HepG2 (cell line): Measurements from ENCODE around the gene TBC1D32. TPM values are rescaled to one million over a fixed set of nuclear protein-coding genes. Genes with fewer than 3 reads are reported as not detected.

Source experiments
- ATAC-seq: fragments of 200-7000 bp; cut with Tn5 transposase; 3 replicates; pipeline ENCODE4 v1.9.1; 2020; ENCODE audit warnings: mild to moderate bottlenecking, moderate library complexity
- BruUV-seq: library from RNA; stranded (reverse); fragments of 400-500 nt; replicated peaks from 2 replicates; lab custom pipeline; 2021; lab: Mats Ljungman, UMichigan
- CTCF ChIA-PET: fragments of 300-600 bp; formaldehyde crosslinking; extraction: SDS; loops from one replicate; lab custom pipeline; 2021; ENCODE audit warnings: low total read pairs, inconsistent platforms, low intra/inter-chr PET ratio; lab: Yijun Ruan, JAX
- POLR2A ChIA-PET: fragments of 350-600 bp; sonication (Branson Sonifier 250); formaldehyde crosslinking; loops from one replicate; lab custom pipeline; 2020; ENCODE audit warnings: antibody characterized with exemption, inconsistent platforms; lab: Yijun Ruan, JAX
- DNase-seq: peaks from one replicate; pipeline ENCODE4 v3.0.0-alpha.2; 2015; ENCODE audit warnings: low spot score
- FAIRE-seq: peaks from 3 replicates; lab custom pipeline; 2011; peaks lifted over from hg19 to GRCh38; lab: Jason Lieb, UNC
- H2AFZ ChIP-seq: one replicate; pipeline ENCODE4 v1.6.1; 2011; ENCODE audit warnings: low read length, inconsistent platforms
- H3K27ac ChIP-seq: fragments of 300-600 bp; 3 replicates; pipeline ENCODE4 v1.8.0; 2011; ENCODE audit warnings: mixed run types, mild to moderate bottlenecking, mixed read lengths, low read length, inconsistent platforms; ENCODE audit not compliant: insufficient read depth; ENCODE audit errors: extremely low read length
- H3K27me3 ChIP-seq, 2 experiments: fragments of 200-600 bp in 1 of 2; 2 replicates in 1 of 2; 3 replicates in 1 of 2; pipeline versions ENCODE4 v1.6.0 to v1.8.0; 2011; ENCODE audit warnings: low read length in 2 of 2, mild to moderate bottlenecking in 2 of 2, moderate library complexity in 2 of 2, inconsistent platforms in 1 of 2; ENCODE audit not compliant: insufficient read depth in 2 of 2, control insufficient read depth in 1 of 2
- H3K36me3 ChIP-seq, 2 experiments: fragments of 200-600 bp in 1 of 2; replicated peaks in 1 of 2; 2 replicates in 1 of 2; 3 replicates in 1 of 2; pipeline versions ENCODE4 v1.5.1 to v1.8.0; 2011; ENCODE audit warnings: low read length in 2 of 2, inconsistent platforms in 1 of 2; ENCODE audit not compliant: insufficient read depth in 2 of 2, control insufficient read depth in 1 of 2
- H3K4me1 ChIP-seq: 2 replicates; pipeline ENCODE4 v1.5.1; 2012; ENCODE audit warnings: low read length, inconsistent platforms; ENCODE audit not compliant: insufficient read depth
- H3K4me2 ChIP-seq: 2 replicates; pipeline ENCODE4 v1.6.0; 2011; ENCODE audit warnings: low read depth, low read length, inconsistent platforms
- H3K4me3 ChIP-seq, 3 experiments: fragments of 200-600 bp in 1 of 3; sonication (generic), shearing (Covaris generic) in 1 of 3; replicated peaks in 1 of 3; 2 replicates each; pipeline ENCODE4 v1.5.1; 2011 to 2016; ENCODE audit warnings: low read length in 3 of 3, inconsistent platforms in 2 of 3, low read depth in 2 of 3, mild to moderate bottlenecking in 2 of 3, control low read depth in 1 of 3, mixed read lengths in 1 of 3; ENCODE audit not compliant: insufficient read depth in 1 of 3
- H3K79me2 ChIP-seq: one replicate; pipeline ENCODE4 v1.6.1; 2011; ENCODE audit warnings: low read length, inconsistent platforms; ENCODE audit not compliant: insufficient read depth
- H3K9ac ChIP-seq: 2 replicates; pipeline ENCODE4 v1.6.0; 2011; ENCODE audit warnings: mild to moderate bottlenecking, low read depth, low read length, inconsistent platforms; ENCODE audit not compliant: insufficient read depth
- H3K9me3 ChIP-seq: 2 replicates; pipeline ENCODE4 v1.5.1; 2012; ENCODE audit warnings: mild to moderate bottlenecking, low read length
- H4K20me1 ChIP-seq: 2 replicates; pipeline ENCODE4 v1.6.0; 2011; ENCODE audit warnings: inconsistent platforms, mild to moderate bottlenecking, low read length, moderate library complexity; ENCODE audit not compliant: insufficient read depth
- CSRNP1 ChIP-seq: sonication (generic); formaldehyde crosslinking; IDR thresholded peaks from 2 replicates; pipeline ENCODE4 v1.8.1; 2023; ENCODE audit warnings: mild to moderate bottlenecking, missing genetic modification reagents
- DR1 ChIP-seq: sonication (generic); formaldehyde crosslinking; IDR thresholded peaks from 2 replicates; pipeline ENCODE4 v1.8.0; 2021; ENCODE audit warnings: mild to moderate bottlenecking, missing genetic modification reagents, inconsistent platforms
- FOXK2 ChIP-seq: fragments of 450-650 bp; IDR thresholded peaks from 2 replicates; pipeline ENCODE4 v1.6.1; 2016
- GATAD2A ChIP-seq: IDR thresholded peaks from 2 replicates; pipeline ENCODE4 v1.6.1; 2016
- NCOA1 ChIP-seq: sonication (generic); formaldehyde crosslinking; IDR thresholded peaks from 2 replicates; pipeline ENCODE4 v1.9.0; 2021; ENCODE audit warnings: missing genetic modification reagents
- U2AF2 ChIP-seq: fragments of 200-400 bp; formaldehyde crosslinking; IDR thresholded peaks from 2 replicates; pipeline ENCODE4 v1.6.1; 2017; ENCODE audit warnings: low read depth, mild to moderate bottlenecking, low read length
- ZFP36L2 ChIP-seq: sonication (generic); formaldehyde crosslinking; IDR thresholded peaks from 2 replicates; pipeline ENCODE4 v1.4.0; 2020; ENCODE audit warnings: missing genetic modification reagents
- ZNF180 ChIP-seq: sonication (generic); formaldehyde crosslinking; IDR thresholded peaks from 2 replicates; pipeline ENCODE4 v1.4.0; 2020; ENCODE audit warnings: low read depth, missing genetic modification reagents, borderline replicate concordance
- ZNF652 ChIP-seq: IDR thresholded peaks from 2 replicates; pipeline ENCODE4 v1.6.1; 2016; ENCODE audit warnings: low read depth, borderline replicate concordance
- ZNF703 ChIP-seq: sonication (generic); formaldehyde crosslinking; IDR thresholded peaks from 2 replicates; pipeline ENCODE4 v1.5.1; 2020; ENCODE audit warnings: missing genetic modification reagents, mild to moderate bottlenecking, moderate library complexity, borderline replicate concordance
- ZXDC ChIP-seq: sonication (generic); formaldehyde crosslinking; IDR thresholded peaks from 2 replicates; pipeline ENCODE4 v1.5.0; 2020; ENCODE audit warnings: mild to moderate bottlenecking, missing genetic modification reagents
- WGBS: methylation state at CpG from one replicate; pipeline ENCODE4 v1.1.6; 2017; ENCODE audit warnings: low lambda C conversion rate; 5-methylcytosine and 5-hydroxymethylcytosine counted together
- in situ Hi-C: cut with HindIII; loops from 2 replicates; pipeline ENCODE4 v1.10.0; 2017; ENCODE audit warnings: low pct_unique_long_range_greater_than_20kb; ENCODE audit not compliant: extremely low pct_ligation_motif_present
- intact Hi-C: fragments of 100-400 bp; cut with micrococcal nuclease; formaldehyde crosslinking; loops from one replicate; pipeline ENCODE4 v1.10.0; 2022; ENCODE audit not compliant: unreplicated experiment
- polyA plus RNA-seq, 8 experiments: library from polyadenylated mRNA; depleted of rRNA in 3 of 8; stranded (reverse) in 7 of 8; unstranded in 1 of 8; fragments of >200 nt; fragmentation: Illumina TruSeq in 4 of 8; extraction: Trizol in 4 of 8; gene quantifications; 2 replicates each; pipeline versions ENCODE4 v1.2.1 to v1.2.3, GENCODE V29; 2011 to 2016; ENCODE audit warnings: low read depth in 4 of 8, missing spikeins in 1 of 8, mixed read lengths in 1 of 8; ENCODE audit not compliant: insufficient read depth in 1 of 8
- total RNA-seq, 5 experiments: library from RNA; depleted of rRNA; stranded (reverse); fragments of >200 nt; fragmentation: Illumina TruSeq; extraction: Trizol; gene quantifications; 2 replicates each; pipeline ENCODE4 v1.2.3, GENCODE V29; 2016; ENCODE audit warnings: low read depth in 1 of 5

The TBC1D32 gene
- total and polyA plus RNA-seq, 2 of the 13 experiments (the other 11 are each of a cell fraction or from before 2014, with no cell fraction given): 2.0 to 4.8 TPM

- no peak overlapping the region for H3K9ac ChIP-seq
- intact Hi-C loops: no loop called here
- no peak for ATAC-seq
- no peaks in the 10 kb centered on the region for H3K36me3 ChIP-seq
- no peak for DNase-seq
- H4K20me1 ChIP-seq: no peaks in the 10 kb centered on the region
- H3K4me3 ChIP-seq: no peak overlapping the region
- H2AFZ ChIP-seq: no peak overlapping the region
- H3K4me1 ChIP-seq: no peaks in the 10 kb centered on the region
- no peaks in the 10 kb centered on the region; a peak in 1 of 5 replicates for H3K27me3 ChIP-seq
- ChIA-PET CTCF (no interaction called here), POLR2A (no interaction called here)
- no peaks in the 10 kb centered on the region for H3K9me3 ChIP-seq
- TF ChIP-seq ZXDC (CRISPR knock-in tag) (no peak), DR1 (CRISPR knock-in tag) (no peak), U2AF2 (no peak), ZFP36L2 (no peak), GATAD2A (CRISPR knock-in tag) (no peak), ZNF703 (CRISPR knock-in tag) (no peak), ZNF180 (no peak), NCOA1 (no peak), CSRNP1 (CRISPR knock-in tag) (no peak), FOXK2 (no peak), ZNF652 (CRISPR knock-in tag) (no peak)
- TF ChIP-seq, all 625 proteins: peak for 0
- H3K27ac ChIP-seq: no peak overlapping the region
- H3K79me2 ChIP-seq: no peaks in the 10 kb centered on the region
- in situ Hi-C loops: no loop called here
- no peak overlapping the region for H3K4me2 ChIP-seq
- no TSS peak for BruUV-seq
- no peak for FAIRE-seq
- 15% methylated on average over 1 of the region's 1 CpG for WGBS
These were observed 36.6 kb downstream of the TBC1D32 start for GRCh38 chr6:121297694-121298093.
